H1 (cell line): ENCODE results near the gene BRD4. TPM values are rescaled to one million over a fixed set of nuclear protein-coding genes. Genes with fewer than 3 reads are reported as not detected.

Experiments
- CTCF ChIA-PET: fragments of 300-600 bp; sonication (Branson Sonifier 250); formaldehyde crosslinking; loops from one replicate; lab custom pipeline; 2021; ENCODE audit not compliant: partially characterized antibody; lab: Charles Lee
- POLR2A ChIA-PET: fragments of 300-600 bp; sonication (Branson Sonifier 250); formaldehyde crosslinking; loops from one replicate; lab custom pipeline; 2021; ENCODE audit warnings: inconsistent platforms; ENCODE audit not compliant: partially characterized antibody; lab: Charles Lee
- DNase-seq, 2 experiments: peaks; one replicate each; pipeline versions ENCODE4 v3.0.0 to v3.0.0-alpha.2; 2010 to 2022; ENCODE audit warnings: low spot score in 2 of 2, low read depth in 1 of 2, mixed read lengths in 1 of 2
- FAIRE-seq: peaks from 2 replicates; lab custom pipeline; 2011; peaks lifted over from hg19 to GRCh38; lab: Jason Lieb, UNC
- H2AFZ ChIP-seq: 2 replicates; pipeline ENCODE4 v1.8.1; 2012; ENCODE audit warnings: low read length, inconsistent platforms
- H2AK5ac ChIP-seq: 2 replicates; pipeline ENCODE4 v1.6.1; 2013; ENCODE audit warnings: low read depth, low read length
- H2BK120ac ChIP-seq: replicated peaks from 2 replicates; pipeline ENCODE3; 2013; ENCODE audit warnings: low read depth, low read length, inconsistent platforms
- H2BK12ac ChIP-seq: 2 replicates; pipeline ENCODE4 v1.6.1; 2013; ENCODE audit warnings: low read depth, low read length
- H2BK15ac ChIP-seq: 2 replicates; pipeline ENCODE4 v1.6.1; 2013; ENCODE audit warnings: low read length
- H2BK20ac ChIP-seq: 2 replicates; pipeline ENCODE4 v1.6.1; 2013; ENCODE audit warnings: low read length
- H2BK5ac ChIP-seq: 2 replicates; pipeline ENCODE4 v1.6.1; 2013; ENCODE audit warnings: low read depth, low read length
- H3K14ac ChIP-seq: 2 replicates; pipeline ENCODE4 v1.6.1; 2013; ENCODE audit warnings: inconsistent platforms; ENCODE audit not compliant: insufficient read length
- H3K18ac ChIP-seq: 2 replicates; pipeline ENCODE4 v1.6.1; 2013; ENCODE audit warnings: low read length; ENCODE audit errors: extremely low read depth
- H3K23ac ChIP-seq: 2 replicates; pipeline ENCODE4 v1.6.1; 2013; ENCODE audit warnings: inconsistent platforms; ENCODE audit not compliant: insufficient read length
- H3K23me2 ChIP-seq: 2 replicates; pipeline ENCODE4 v1.6.1; 2013; ENCODE audit warnings: low read depth, low read length
- H3K27ac ChIP-seq: 2 replicates; pipeline ENCODE4 v1.6.1; 2011; ENCODE audit warnings: low read depth, low read length, inconsistent platforms
- H3K27me3 ChIP-seq, 4 experiments: replicated peaks in 1 of 4; 1 replicate in 1 of 4; 2 replicates in 3 of 4; pipeline versions ENCODE4 v1.6.1 to v1.8.1; 2011 to 2013; ENCODE audit warnings: low read length in 3 of 4, mild to moderate bottlenecking in 3 of 4, inconsistent platforms in 2 of 4, mixed read lengths in 2 of 4, moderate library complexity in 1 of 4; ENCODE audit not compliant: control insufficient read depth in 3 of 4, insufficient read depth in 3 of 4; ENCODE audit errors: extremely low read depth in 1 of 4
- H3K36me3 ChIP-seq, 4 experiments: 2 replicates each; pipeline versions ENCODE4 v1.6.1 to v1.8.1; 2011 to 2013; ENCODE audit warnings: mild to moderate bottlenecking in 4 of 4, low read length in 3 of 4, moderate library complexity in 2 of 4, control low read depth in 1 of 4, inconsistent platforms in 1 of 4; ENCODE audit not compliant: insufficient read depth in 4 of 4, control insufficient read depth in 2 of 4
- H3K4ac ChIP-seq: replicated peaks from 2 replicates; pipeline ENCODE3; 2013; ENCODE audit warnings: low read length, low read depth, mixed read lengths, inconsistent platforms; ENCODE audit not compliant: insufficient read length
- H3K4me1 ChIP-seq, 4 experiments: replicated peaks in 1 of 4; 1 replicate in 1 of 4; 2 replicates in 3 of 4; pipeline versions ENCODE4 v1.6.1 to v1.8.1; 2011 to 2013; ENCODE audit warnings: low read length in 3 of 4, inconsistent platforms in 2 of 4, mixed read lengths in 1 of 4; ENCODE audit not compliant: insufficient read depth in 4 of 4, control insufficient read depth in 3 of 4
- H3K4me2 ChIP-seq, 2 experiments: 2 replicates each; pipeline versions ENCODE4 v1.6.1 to v1.8.1; 2011 to 2013; ENCODE audit warnings: low read depth in 2 of 2, low read length in 2 of 2, control low read depth in 1 of 2, inconsistent platforms in 1 of 2, mild to moderate bottlenecking in 1 of 2; ENCODE audit not compliant: insufficient read depth in 1 of 2
- H3K4me3 ChIP-seq, 4 experiments: fragments of 200-600, 300-600 bp in 1 of 4; sonication (generic), shearing (Covaris generic), sonication (Bioruptor Twin) in 1 of 4; 2 replicates each; pipeline versions ENCODE4 v1.5.1 to v1.8.1; 2011 to 2016; ENCODE audit warnings: low read length in 4 of 4, low read depth in 3 of 4, control low read depth in 2 of 4, inconsistent platforms in 2 of 4, mild to moderate bottlenecking in 2 of 4, mixed read lengths in 1 of 4, moderate library complexity in 1 of 4; ENCODE audit not compliant: insufficient read depth in 2 of 4; ENCODE audit errors: extremely low read depth in 1 of 4
- H3K56ac ChIP-seq: replicated peaks from 2 replicates; pipeline ENCODE3; 2013; ENCODE audit warnings: low read depth, mild to moderate bottlenecking, mixed read lengths, low read length, inconsistent platforms; ENCODE audit not compliant: insufficient read length
- H3K79me1 ChIP-seq: 2 replicates; pipeline ENCODE4 v1.6.1; 2013; ENCODE audit warnings: low read depth, low read length, control low read depth
- H3K79me2 ChIP-seq, 2 experiments: 2 replicates each; pipeline versions ENCODE4 v1.6.1 to v1.8.1; 2012 to 2013; ENCODE audit warnings: low read length in 2 of 2, mild to moderate bottlenecking in 2 of 2, inconsistent platforms in 1 of 2; ENCODE audit not compliant: insufficient read depth in 2 of 2, control insufficient read depth in 1 of 2
- H3K9ac ChIP-seq, 4 experiments: replicated peaks in 1 of 4; 1 replicate in 1 of 4; 2 replicates in 3 of 4; pipeline versions ENCODE4 v1.6.1 to v1.8.1; 2011 to 2013; ENCODE audit warnings: low read depth in 3 of 4, low read length in 3 of 4, control low read depth in 2 of 4, mild to moderate bottlenecking in 2 of 4, moderate library complexity in 2 of 4, inconsistent platforms in 1 of 4; ENCODE audit errors: extremely low read depth in 1 of 4
- H3K9me3 ChIP-seq, 2 experiments: 2 replicates each; pipeline versions ENCODE4 v1.6.1 to v1.8.1; 2012 to 2013; ENCODE audit warnings: mild to moderate bottlenecking in 2 of 2, moderate library complexity in 2 of 2, control low read depth in 1 of 2, inconsistent platforms in 1 of 2, low read depth in 1 of 2, low read length in 1 of 2, mixed read lengths in 1 of 2; ENCODE audit not compliant: insufficient read depth in 2 of 2
- H4K20me1 ChIP-seq, 2 experiments: replicated peaks in 1 of 2; 2 replicates each; pipeline versions ENCODE3 to v1.8.1; 2011 to 2013; ENCODE audit warnings: inconsistent platforms in 2 of 2, low read length in 2 of 2, mild to moderate bottlenecking in 1 of 2; ENCODE audit not compliant: insufficient read depth in 2 of 2, control insufficient read depth in 1 of 2
- H4K5ac ChIP-seq: 2 replicates; pipeline ENCODE4 v1.6.1; 2013; ENCODE audit warnings: low read length, low read depth, mixed read lengths, inconsistent platforms; ENCODE audit not compliant: insufficient read length
- H4K8ac ChIP-seq: 2 replicates; pipeline ENCODE4 v1.8.0; 2013; ENCODE audit warnings: mild to moderate bottlenecking, moderate library complexity, low read length, inconsistent platforms; ENCODE audit not compliant: insufficient read depth; ENCODE audit errors: extremely low read depth
- H4K91ac ChIP-seq: replicated peaks from 2 replicates; pipeline ENCODE3; 2013; ENCODE audit warnings: low read length, mixed read lengths, inconsistent platforms; ENCODE audit not compliant: insufficient read length
- FOSL1 ChIP-seq: IDR thresholded peaks from 2 replicates; pipeline ENCODE4 v1.6.1; 2011; ENCODE audit warnings: mild to moderate bottlenecking, low read depth, low read length, moderate library complexity; ENCODE audit not compliant: insufficient read depth
- HDAC2 ChIP-seq, 2 experiments: fragments of 300-600 bp in 1 of 2; sonication (generic) in 1 of 2; IDR thresholded peaks; 2 replicates each; pipeline ENCODE4 v1.6.1; 2011 to 2012; ENCODE audit warnings: low read depth in 2 of 2, low read length in 2 of 2, mild to moderate bottlenecking in 2 of 2, moderate library complexity in 2 of 2, borderline replicate concordance in 1 of 2, inconsistent platforms in 1 of 2
- JUN ChIP-seq: IDR thresholded peaks from 2 replicates; pipeline ENCODE4 v1.6.1; 2011; ENCODE audit warnings: low read depth, mild to moderate bottlenecking, improper control_type of control experiment, low read length
- KDM5A ChIP-seq: fragments of 200-600 bp; IDR thresholded peaks from 2 replicates; pipeline ENCODE4 v1.7.1; 2012; ENCODE audit warnings: mild to moderate bottlenecking, low read length, inconsistent platforms, mixed read lengths
- NRF1 ChIP-seq: IDR thresholded peaks from 2 replicates; pipeline ENCODE4 v1.6.1; 2011; ENCODE audit warnings: mild to moderate bottlenecking, low read depth, low read length, improper control_type of control experiment
- POLR2A ChIP-seq, 2 experiments: IDR thresholded peaks; 1 replicate in 1 of 2; 2 replicates in 1 of 2; pipeline ENCODE4 v1.6.1; 2011; ENCODE audit warnings: low read depth in 2 of 2, low read length in 2 of 2, mild to moderate bottlenecking in 2 of 2; ENCODE audit errors: control extremely low read depth in 1 of 2
- RFX5 ChIP-seq: IDR thresholded peaks from 2 replicates; pipeline ENCODE4 v1.6.1; 2011; ENCODE audit warnings: low read depth, low read length, improper control_type of control experiment, borderline replicate concordance
- RXRA ChIP-seq: IDR thresholded peaks from 2 replicates; pipeline ENCODE4 v1.6.1; 2011; ENCODE audit warnings: low read depth, mild to moderate bottlenecking, low read length, moderate library complexity; ENCODE audit not compliant: insufficient read depth
- SP2 ChIP-seq: IDR thresholded peaks from 2 replicates; pipeline ENCODE4 v1.6.1; 2012; ENCODE audit warnings: mild to moderate bottlenecking, low read length, inconsistent platforms
- TAF1 ChIP-seq: IDR thresholded peaks from 2 replicates; pipeline ENCODE4 v1.6.1; 2011; ENCODE audit warnings: mild to moderate bottlenecking, low read depth, low read length
- TBP ChIP-seq: IDR thresholded peaks from 2 replicates; pipeline ENCODE4 v1.6.1; 2011; ENCODE audit warnings: low read depth, low read length, improper control_type of control experiment
- TCF12 ChIP-seq: IDR thresholded peaks from 2 replicates; pipeline ENCODE4 v1.6.1; 2011; ENCODE audit warnings: low read depth, mild to moderate bottlenecking, low read length
- WGBS, 2 experiments: shearing (Covaris generic) in 1 of 2; methylation state at CpG; one replicate each; pipeline versions ENCODE4 v1.1.6 to v1.1.7; 2013 to 2015; ENCODE audit warnings: low lambda C conversion rate in 2 of 2, mixed read lengths in 2 of 2, inconsistent platforms in 1 of 2, low coverage in 1 of 2, missing lambda C conversion rate in 1 of 2; ENCODE audit not compliant: insufficient replicate concordance in 2 of 2, insufficient coverage in 1 of 2, insufficient read length in 1 of 2; ENCODE audit errors: extremely low coverage in 1 of 2, missing lambda C conversion rate in 1 of 2; 5-methylcytosine and 5-hydroxymethylcytosine counted together
- polyA plus RNA-seq, 7 experiments: library from polyadenylated mRNA; depleted of rRNA in 3 of 7; stranded (reverse) in 5 of 7; unstranded in 2 of 7; fragments of >200 nt in 5 of 7; fragments of 200-250 nt in 2 of 7; gene quantifications; 1 replicate in 5 of 7; 2 replicates in 1 of 7; 4 replicates in 1 of 7; pipeline versions ENCODE4 v1.2.1 to v1.2.3, GENCODE V29; 2011 to 2013; ENCODE audit warnings: missing spikeins in 2 of 7, mixed read lengths in 2 of 7
- total RNA-seq: library from RNA; stranded (reverse); fragmentation: NEBNext Ultra II Directional; extraction: Animal tissue kit (Norgen Biotek cat#: 25700); gene quantifications from 2 replicates; pipeline ENCODE4 v1.2.1, GENCODE V29; 2021

BRD4 gene
- total and polyA plus RNA-seq, 2 of the 8 experiments (the other 6 are each of a cell fraction or from before 2014, with no cell fraction given): 14.1 to 146 TPM

DNA sequence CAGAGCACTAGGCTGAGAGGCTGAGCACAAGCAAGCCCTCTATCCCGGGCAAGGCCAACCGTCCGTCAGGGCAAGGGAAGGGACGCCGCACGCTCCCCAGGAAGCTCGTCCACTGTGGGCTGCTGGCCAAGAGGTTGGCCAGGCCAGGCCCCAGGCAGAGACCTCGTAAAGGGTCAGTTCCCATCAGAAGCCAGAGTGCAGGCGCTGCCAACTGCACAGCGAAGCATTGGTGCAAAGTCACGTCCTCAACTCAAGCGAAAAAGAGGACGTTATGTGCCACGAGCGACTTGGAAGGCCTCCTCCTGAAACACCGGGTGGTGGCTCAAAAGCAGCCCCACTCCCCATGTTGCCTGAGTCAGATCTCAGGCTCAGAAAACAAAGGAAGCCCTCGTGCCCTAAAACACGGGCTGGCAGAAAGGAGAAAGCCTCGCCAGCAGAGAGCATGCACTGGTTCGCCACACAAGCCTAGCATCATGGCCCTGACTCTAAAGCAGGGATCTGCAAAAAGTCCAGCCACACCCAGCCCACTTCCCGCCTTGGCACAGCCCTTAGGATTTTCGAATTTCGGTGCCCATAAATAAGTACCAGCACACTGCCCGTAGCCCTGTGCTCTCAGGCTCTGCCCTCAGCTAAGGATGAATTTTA lies 42.6 kb upstream of the BRD4 start:
- no peaks in the 10 kb centered on the region for H3K27me3 ChIP-seq
- WGBS, 2 experiments: 95% methylated on average over 24 of the region's 24 CpGs; no CpG with 5 or more reads in 1 of the 2 experiments
- DNase-seq (no peak), FAIRE-seq (no peak)
- H3K56ac ChIP-seq: no peak overlapping the region
- no peak overlapping the region for H4K8ac ChIP-seq
- H2BK15ac ChIP-seq: no peak overlapping the region
- peaks cover 0 to 5% (median 5%) of the 10 kb centered on the region in 4 experiments; a peak in 6 of 7 replicates for H3K4me1 ChIP-seq
- H3K4ac ChIP-seq: no peak overlapping the region
- no peak overlapping the region for H3K14ac ChIP-seq
- H3K9ac ChIP-seq: no peak overlapping the region; a peak in 1 of 7 replicates
- H2BK12ac ChIP-seq: no peak overlapping the region
- no peak overlapping the region for H4K91ac ChIP-seq
- H3K18ac ChIP-seq: no peak overlapping the region
- POLR2A ChIA-PET: interaction anchor here (1.0 kb wide), 1 partner anchor 73 kb away, joined by 3 read pairs; no protein-coding TSS in a partner anchor
- no peak overlapping the region for H3K27ac ChIP-seq
- H3K23me2 ChIP-seq: peaks cover 10% of the 10 kb centered on the region
- no peak overlapping the region for H4K5ac ChIP-seq
- peaks cover 10 to 40% of the 10 kb centered on the region in 2 experiments for H4K20me1 ChIP-seq
- H3K4me3 ChIP-seq: no peak overlapping the region
- peaks cover 35 to 68% of the 10 kb centered on the region in 2 experiments for H3K79me2 ChIP-seq
- H3K36me3 ChIP-seq: peaks cover 12 to 36% (median 25%) of the 10 kb centered on the region in 4 experiments
- no peak overlapping the region for H2AK5ac ChIP-seq
- no peak overlapping the region for H2BK20ac ChIP-seq
- H3K23ac ChIP-seq: no peak overlapping the region
- peak overlapping the region; percentile 35; the same call in 1 of the 2 replicates for H2BK5ac ChIP-seq
- no peak overlapping the region for H3K4me2 ChIP-seq
- no peak overlapping the region for H2BK120ac ChIP-seq
- no peaks in the 10 kb centered on the region for H3K9me3 ChIP-seq
- CTCF ChIA-PET: interaction anchor here (0.6 kb wide), 1 partner anchor 19 kb away, joined by 3 read pairs; no protein-coding TSS in a partner anchor
- no peak overlapping the region for H2AFZ ChIP-seq
- H3K79me1 ChIP-seq: peaks cover 24% of the 10 kb centered on the region
- TF ChIP-seq KDM5A (no peak), NRF1 (no peak), RXRA (no peak), SP2 (no peak), TCF12 (no peak), TBP (no peak), TAF1 (no peak), JUN (no peak), FOSL1 (no peak), POLR2A (IDR thresholded peaks at IDR 0.05; ENCODE audit: control extremely low read depth in 1 of 2, low read depth in 2 of 2, low read length in 2 of 2) (no peak), RFX5 (no peak), HDAC2 (IDR thresholded peaks at IDR 0.05; ENCODE audit: borderline replicate concordance in 1 of 2, low read depth in 2 of 2, low read length in 2 of 2) (no peak)
